Measurements from ENCODE around the gene MRPS34. TPM values are rescaled to one million over a fixed set of nuclear protein-coding genes. Genes with fewer than 3 reads are reported as not detected.
"Not testable (repeated sequence)": the region's sequence is repeated elsewhere in the genome, so short reads cannot be mapped to it uniquely, and the experiment has no call there.

The MRPS34 gene
- total RNA-seq, 2 donors from 2014 or later, result 80.8 to 190 TPM

- peaks cover 9% of the 10 kb centered on the region for H3K4me1 Mint-ChIP-seq
- peaks cover 52% of the 10 kb centered on the region for H3K36me3 Mint-ChIP-seq (ENCODE audit: low read depth)
- no peak for ATAC-seq (replicated peaks)
- no peak overlapping the region for H3K4me3 Mint-ChIP-seq
- H3K9me3 Mint-ChIP-seq, result no peaks in the 10 kb centered on the region
- no peaks in the 10 kb centered on the region for H3K27me3 Mint-ChIP-seq
- no peak overlapping the region for H3K27ac Mint-ChIP-seq
These were observed 37.2 kb upstream of the MRPS34 start for GRCh38 chr16:1810106-1810505.

- Mint-ChIP-seq H3K4me1 (peaks cover 9% of the 10 kb centered on the region), H3K27ac (no peak overlapping the region), H3K36me3 (ENCODE audit: low read depth) (peaks cover 53% of the 10 kb centered on the region), H3K9me3 (no peaks in the 10 kb centered on the region), H3K4me3 (no peak overlapping the region), H3K27me3 (no peaks in the 10 kb centered on the region)
- no peak for ATAC-seq (replicated peaks)
These were observed 36.4 kb upstream of the MRPS34 start for GRCh38 chr16:1809281-1809801.

- Mint-ChIP-seq H3K27me3 (no peaks in the 10 kb centered on the region), H3K4me3 (no peak overlapping the region), H3K4me1 (peaks cover 8% of the 10 kb centered on the region), H3K9me3 (no peaks in the 10 kb centered on the region), H3K36me3 (ENCODE audit: low read depth) (peaks cover 47% of the 10 kb centered on the region), H3K27ac (no peak overlapping the region)
- ATAC-seq (replicated peaks), result no peak
These were observed 35.8 kb upstream of the MRPS34 start for GRCh38 chr16:1808691-1809090.

GRCh38 chr16:1807626-1808025 lies 34.7 kb upstream of the MRPS34 start:
- Mint-ChIP-seq H3K36me3 (ENCODE audit: low read depth) (peaks cover 43% of the 10 kb centered on the region), H3K27me3 (no peaks in the 10 kb centered on the region), H3K27ac (no peak overlapping the region), H3K4me3 (no peak overlapping the region), H3K9me3 (no peaks in the 10 kb centered on the region), H3K4me1 (no peaks in the 10 kb centered on the region)
- ATAC-seq (replicated peaks), result no peak

DNA sequence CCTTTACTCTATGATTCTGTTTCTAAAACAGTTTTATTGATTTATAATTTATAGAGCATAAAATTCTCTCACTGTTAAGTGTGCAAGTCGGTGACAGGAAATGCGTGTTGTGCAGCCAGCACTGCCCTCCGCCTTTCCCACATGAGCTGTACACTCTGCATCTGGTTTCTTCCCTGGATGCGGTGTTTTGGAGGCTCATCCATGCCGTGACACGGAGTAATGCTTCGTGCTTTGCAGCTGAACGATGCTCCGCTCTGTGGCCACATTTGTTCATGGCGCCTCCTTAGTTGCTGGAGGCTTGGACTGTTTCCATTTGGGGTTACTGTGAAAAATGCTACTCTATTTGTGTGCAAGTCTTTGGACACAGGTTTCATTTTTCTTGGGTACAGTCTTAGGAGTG lies 27.8 kb upstream of the MRPS34 start:
- H3K36me3 Mint-ChIP-seq (ENCODE audit: low read depth), result peaks cover 9% of the 10 kb centered on the region
- H3K4me3 Mint-ChIP-seq, result no peak overlapping the region
- H3K27ac Mint-ChIP-seq, result no peak overlapping the region
- H3K4me1 Mint-ChIP-seq, result no peaks in the 10 kb centered on the region
- no peak for ATAC-seq (replicated peaks)
- peaks cover 8% of the 10 kb centered on the region for H3K9me3 Mint-ChIP-seq
- H3K27me3 Mint-ChIP-seq, result no peaks in the 10 kb centered on the region

DNA sequence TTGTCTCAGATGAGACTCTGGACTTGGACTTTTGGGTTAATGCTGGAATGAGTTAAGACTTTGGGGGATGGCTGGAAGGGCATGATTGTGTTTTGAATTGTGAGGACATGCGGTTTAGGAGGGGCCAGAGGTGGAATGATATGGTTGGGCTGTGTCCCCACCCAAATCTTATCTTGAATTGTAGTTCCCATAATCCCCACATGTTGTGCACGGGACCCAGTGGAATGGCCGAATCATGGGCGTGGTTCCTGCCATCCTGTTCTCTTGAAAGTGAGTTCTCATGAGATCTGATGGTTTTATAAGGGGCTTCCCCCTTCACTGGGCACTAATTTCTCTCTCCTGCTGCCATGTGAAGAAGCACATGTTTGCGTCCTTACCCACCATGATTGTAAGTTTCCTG lies 26.3 kb upstream of the MRPS34 start:
- H3K27ac Mint-ChIP-seq; H3K36me3 Mint-ChIP-seq (ENCODE audit: low read depth); H3K4me3 Mint-ChIP-seq; H3K4me1 Mint-ChIP-seq; ATAC-seq (replicated peaks); H3K9me3 Mint-ChIP-seq; H3K27me3 Mint-ChIP-seq: not testable (repeated sequence)

- Mint-ChIP-seq H3K4me1 (no peaks in the 10 kb centered on the region), H3K27ac (no peak overlapping the region), H3K36me3 (ENCODE audit: low read depth) (no peaks in the 10 kb centered on the region), H3K9me3 (peaks cover 8% of the 10 kb centered on the region), H3K27me3 (no peaks in the 10 kb centered on the region), H3K4me3 (no peak overlapping the region)
- ATAC-seq (replicated peaks), result no peak
These were observed 22.2 kb upstream of the MRPS34 start for GRCh38 chr16:1794908-1795666.

DNA sequence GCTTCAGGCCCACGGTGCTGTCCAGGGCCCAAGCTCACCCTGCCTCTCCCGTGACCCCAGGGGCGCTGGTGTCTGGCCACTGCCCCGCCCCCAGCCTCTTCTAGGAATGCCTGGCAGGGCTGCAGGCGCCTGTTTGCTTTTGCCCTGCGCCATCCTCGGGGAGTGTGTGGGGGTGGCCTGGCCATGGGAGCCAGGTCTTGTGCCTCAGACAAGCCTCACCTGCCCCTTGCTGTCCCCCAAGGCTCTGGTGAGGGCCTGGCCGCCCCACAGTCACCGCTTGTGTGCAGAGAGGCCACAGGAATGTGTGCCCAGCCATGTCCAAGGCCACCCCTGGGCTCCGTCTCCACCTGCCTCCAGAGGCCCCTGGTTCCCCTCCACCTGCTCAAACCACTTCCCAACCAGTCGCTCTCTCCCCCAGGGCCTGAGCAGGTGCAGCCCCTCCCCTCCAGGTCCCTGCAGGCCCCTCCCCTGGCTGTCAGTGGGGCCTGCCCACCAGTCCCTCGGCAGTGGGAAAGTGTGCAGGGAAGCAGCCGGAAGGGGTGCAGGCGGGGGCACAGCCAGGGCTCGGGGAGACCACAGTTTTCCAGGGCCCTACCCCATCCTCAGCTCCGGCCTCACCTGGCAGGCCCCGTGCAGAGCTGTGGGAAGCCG lies 21.4 kb upstream of the MRPS34 start:
- H3K4me3 Mint-ChIP-seq, result no peak overlapping the region

DNA sequence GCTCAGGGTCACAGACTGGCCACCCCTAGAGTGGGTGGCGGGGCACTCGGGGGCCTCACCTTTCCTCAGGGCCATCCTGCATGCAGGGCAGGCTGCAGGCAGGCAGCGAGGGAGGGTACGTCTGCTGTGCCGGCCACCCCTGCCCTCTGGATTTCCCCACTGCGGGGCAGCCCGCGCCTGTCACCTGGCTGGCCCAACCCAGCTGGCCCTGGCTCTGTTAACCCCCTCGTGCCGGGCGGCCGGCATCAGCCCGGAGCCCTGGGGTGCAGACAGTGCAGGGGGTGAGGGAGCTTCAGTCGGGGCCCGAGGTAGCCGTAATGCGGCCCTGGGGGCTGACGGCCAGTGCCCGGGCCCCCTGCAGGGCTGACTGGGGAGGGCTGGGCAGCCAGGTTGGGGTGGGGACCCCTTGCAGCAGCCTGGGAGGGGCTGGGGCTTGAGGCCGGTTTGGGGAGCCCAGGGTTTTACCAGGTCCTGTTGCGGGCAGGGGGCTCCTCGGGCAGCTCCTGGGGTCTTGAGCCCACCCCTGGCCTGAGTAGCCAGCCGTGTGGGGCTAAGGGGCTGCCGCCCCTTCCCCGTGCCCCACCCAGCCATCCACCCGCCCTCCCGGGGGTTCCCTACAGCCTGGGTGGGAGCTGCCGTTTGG lies 20.8 kb upstream of the MRPS34 start, which contains the start of gene IGFALS:
IGFALS (minus strand) TSS at position 128 of the 643 bp plus-strand sequence; CDS start at position 75, 53 bp downstream.
- no peaks in the 10 kb centered on the region for H3K9me3 Mint-ChIP-seq
- ATAC-seq (replicated peaks), result no peak
- H3K27ac Mint-ChIP-seq, result no peak within 1 kb of the TSS
- no peak within 1 kb of the TSS for H3K4me3 Mint-ChIP-seq
- H3K27me3 Mint-ChIP-seq, result no peaks in the 10 kb centered on the region
- H3K36me3 Mint-ChIP-seq (ENCODE audit: low read depth), result peaks cover 6% of the 10 kb centered on the region
- H3K4me1 Mint-ChIP-seq, result peaks cover 3% of the 10 kb centered on the region

More for the DNA sequence above, 21.4 kb upstream of the MRPS34 start:
- Mint-ChIP-seq H3K4me1 (no peaks in the 10 kb centered on the region), H3K27ac (no peak overlapping the region), H3K9me3 (peaks cover 4% of the 10 kb centered on the region), H3K36me3 (ENCODE audit: low read depth) (no peaks in the 10 kb centered on the region), H3K27me3 (no peaks in the 10 kb centered on the region)
- no peak for ATAC-seq (replicated peaks)

- Mint-ChIP-seq H3K4me3 (no peak overlapping the region), H3K9me3 (no peaks in the 10 kb centered on the region), H3K27me3 (no peaks in the 10 kb centered on the region), H3K36me3 (ENCODE audit: low read depth) (peaks cover 7% of the 10 kb centered on the region), H3K27ac (no peak overlapping the region), H3K4me1 (peaks cover 3% of the 10 kb centered on the region)
- ATAC-seq (replicated peaks), result no peak
These were observed 20.1 kb upstream of the MRPS34 start for GRCh38 chr16:1792836-1793577.

DNA sequence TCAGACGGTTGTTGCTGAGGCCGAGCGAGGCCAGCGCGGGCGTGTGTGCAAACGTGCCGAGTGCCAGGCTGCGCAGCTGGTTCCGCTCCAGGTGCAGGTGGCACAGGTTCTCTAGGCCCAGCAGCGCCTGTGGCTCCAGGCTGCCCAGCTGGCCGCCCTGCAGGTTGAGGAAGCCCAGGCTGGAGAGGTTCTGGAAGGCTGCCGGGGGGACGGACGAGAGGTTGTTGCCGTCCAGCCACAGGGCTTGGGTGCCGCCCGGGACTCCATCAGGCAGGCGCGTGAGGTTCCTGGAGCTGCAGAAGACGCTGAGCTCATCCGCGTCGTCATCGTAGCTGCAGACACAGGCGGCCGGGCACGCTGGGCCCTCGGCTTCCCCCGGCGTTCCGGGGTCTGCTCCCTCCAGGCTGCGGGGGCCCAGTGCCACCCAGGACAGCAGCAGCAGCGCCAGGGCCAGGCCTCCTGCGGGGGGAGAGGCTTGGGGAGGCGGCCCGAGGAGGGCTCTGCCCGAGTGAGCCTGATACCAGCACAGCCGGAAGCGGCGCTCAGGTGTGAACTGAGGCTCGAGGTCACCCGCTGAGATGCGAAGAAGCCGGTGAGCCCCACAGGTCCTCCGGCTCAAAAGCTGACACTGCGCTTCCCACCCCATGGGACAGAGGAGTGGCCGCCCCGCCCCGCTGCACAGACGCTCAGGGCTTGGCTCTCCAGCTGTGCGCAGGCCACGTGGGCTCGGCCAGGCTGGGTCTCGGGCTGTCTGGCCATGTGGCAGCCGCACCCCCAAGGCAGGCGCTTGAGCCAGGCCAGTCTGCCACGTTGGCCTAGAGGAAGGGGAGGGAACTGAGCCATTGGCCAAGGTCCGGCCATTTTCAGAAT lies 19.2 kb upstream of the MRPS34 start:
- peaks cover 7% of the 10 kb centered on the region for H3K36me3 Mint-ChIP-seq (ENCODE audit: low read depth)
- H3K9me3 Mint-ChIP-seq, result no peaks in the 10 kb centered on the region
- no peak overlapping the region for H3K4me3 Mint-ChIP-seq
- peaks cover 3% of the 10 kb centered on the region for H3K4me1 Mint-ChIP-seq
- H3K27me3 Mint-ChIP-seq, result no peaks in the 10 kb centered on the region
- ATAC-seq (replicated peaks), result no peak
- no peak overlapping the region for H3K27ac Mint-ChIP-seq

DNA sequence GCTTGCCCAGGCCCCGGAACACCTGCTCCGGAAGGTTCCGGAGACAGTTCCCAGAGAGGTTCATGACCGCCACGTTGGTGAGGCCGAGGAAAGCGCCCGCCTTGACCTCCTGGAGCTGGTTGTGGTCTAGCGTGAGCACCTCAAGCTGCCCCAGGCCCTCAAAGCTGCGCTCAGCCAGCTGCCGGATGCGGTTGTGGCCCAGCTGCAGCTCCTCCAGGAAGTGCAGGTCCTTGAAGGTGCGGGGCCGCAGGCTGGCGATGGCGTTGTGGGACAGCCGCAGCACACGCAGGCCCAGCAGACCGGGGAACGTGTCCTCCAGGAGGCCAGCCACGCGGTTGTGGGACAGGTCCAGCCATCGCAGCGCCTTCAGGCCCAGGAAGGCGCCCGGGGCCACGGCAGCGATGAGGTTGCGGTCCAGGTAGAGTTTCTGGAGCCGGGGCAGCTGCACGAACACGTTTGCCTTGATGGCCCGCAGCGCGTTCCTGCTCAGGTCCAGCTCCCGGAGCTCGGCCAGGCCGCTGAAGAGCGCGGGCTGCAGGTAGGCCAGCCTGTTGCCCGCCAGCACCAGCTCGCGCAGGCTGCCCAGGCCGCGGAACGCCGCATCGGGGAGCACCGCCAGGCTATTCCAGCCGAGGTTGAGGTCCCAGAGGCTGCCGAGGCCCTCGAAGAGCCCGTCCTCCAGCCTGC lies 18.5 kb upstream of the MRPS34 start:
- ATAC-seq (replicated peaks), result no peak
- Mint-ChIP-seq H3K27me3 (no peaks in the 10 kb centered on the region), H3K4me1 (peaks cover 3% of the 10 kb centered on the region), H3K27ac (no peak overlapping the region), H3K4me3 (no peak overlapping the region), H3K9me3 (no peaks in the 10 kb centered on the region), H3K36me3 (ENCODE audit: low read depth) (peaks cover 7% of the 10 kb centered on the region)

- Mint-ChIP-seq H3K27ac (no peak overlapping the region), H3K4me1 (peaks cover 3% of the 10 kb centered on the region), H3K4me3 (no peak overlapping the region), H3K27me3 (no peaks in the 10 kb centered on the region), H3K36me3 (ENCODE audit: low read depth) (peaks cover 7% of the 10 kb centered on the region), H3K9me3 (no peaks in the 10 kb centered on the region)
- no peak for ATAC-seq (replicated peaks)
These were observed 17.8 kb upstream of the MRPS34 start for GRCh38 chr16:1790611-1791255.
